NCI-H2029 treated with DMSO at 0.1 percent for 48 hours (cell line): ENCODE measurements around the gene CDNF.
"Not testable (repeated sequence)": the region's sequence is repeated elsewhere in the genome, so short reads cannot be mapped to it uniquely, and the experiment has no call there.

Experiments used
- DNase-seq: peaks from one replicate; lab custom pipeline; 2025; lab: John Stamatoyannopoulos, UW

The CDNF gene

GRCh38 chr10:14837757-14838581, at the start of gene CDNF, which contains the start of the genes HSPA14 and MSANTD7:
TSS of gene CDNF (minus strand) at chr10:14838037. CDS start at chr10:14837946, 91 bp downstream.
TSS of gene HSPA14 (plus strand) at chr10:14838306. CDS start at chr10:14838403, 97 bp downstream.
TSS of gene MSANTD7 (plus strand) at chr10:14838306. CDS start at chr10:14842285, 3,979 bp downstream.
- peak; percentile 79 for DNase-seq

DNA sequence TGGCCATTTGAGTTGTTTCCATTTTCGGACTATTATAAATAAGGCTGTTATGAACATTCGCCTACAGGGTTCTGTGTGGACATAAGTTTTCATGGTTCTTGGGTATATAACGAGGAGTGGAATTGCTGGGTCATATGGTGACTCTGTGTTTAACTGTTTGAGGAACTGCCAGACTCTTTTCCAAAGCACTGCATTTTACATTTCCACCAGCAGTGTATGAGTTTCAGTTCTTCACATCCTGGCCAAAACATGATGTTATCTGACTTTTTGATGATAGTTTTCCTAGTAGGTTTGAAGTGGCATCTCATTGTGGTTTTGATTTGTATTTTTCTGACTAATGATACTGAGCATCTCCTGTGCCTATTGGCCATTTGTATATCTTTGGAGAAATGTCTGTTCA, 46.2 kb upstream of the CDNF start:
- DNase-seq: no peak

DNA sequence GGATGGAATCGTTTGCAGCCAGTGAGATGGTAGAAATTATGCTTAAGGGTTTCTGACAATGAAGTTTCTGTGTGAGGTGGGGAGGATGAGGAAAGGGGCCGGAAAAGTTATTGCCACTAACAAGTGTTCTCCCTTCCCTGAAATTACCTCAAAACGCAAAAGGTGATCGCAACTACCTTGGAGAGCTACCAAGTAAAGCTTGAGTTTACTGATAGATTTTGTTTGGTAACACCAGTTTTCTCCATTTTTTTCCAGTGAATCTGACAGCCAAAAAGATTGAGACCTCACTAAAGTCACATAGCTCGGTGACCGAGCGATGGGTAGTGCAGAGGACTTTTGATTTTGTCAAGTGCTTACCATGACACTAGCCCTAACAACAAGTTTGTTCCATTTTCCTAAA, 42.4 kb upstream of the CDNF start:
- no peak for DNase-seq

GRCh38 chr10:14879928-14880193, 42.0 kb upstream of the CDNF start:
- DNase-seq: no peak

GRCh38 chr10:14879124-14879927, 41.5 kb upstream of the CDNF start:
- no peak for DNase-seq

DNA sequence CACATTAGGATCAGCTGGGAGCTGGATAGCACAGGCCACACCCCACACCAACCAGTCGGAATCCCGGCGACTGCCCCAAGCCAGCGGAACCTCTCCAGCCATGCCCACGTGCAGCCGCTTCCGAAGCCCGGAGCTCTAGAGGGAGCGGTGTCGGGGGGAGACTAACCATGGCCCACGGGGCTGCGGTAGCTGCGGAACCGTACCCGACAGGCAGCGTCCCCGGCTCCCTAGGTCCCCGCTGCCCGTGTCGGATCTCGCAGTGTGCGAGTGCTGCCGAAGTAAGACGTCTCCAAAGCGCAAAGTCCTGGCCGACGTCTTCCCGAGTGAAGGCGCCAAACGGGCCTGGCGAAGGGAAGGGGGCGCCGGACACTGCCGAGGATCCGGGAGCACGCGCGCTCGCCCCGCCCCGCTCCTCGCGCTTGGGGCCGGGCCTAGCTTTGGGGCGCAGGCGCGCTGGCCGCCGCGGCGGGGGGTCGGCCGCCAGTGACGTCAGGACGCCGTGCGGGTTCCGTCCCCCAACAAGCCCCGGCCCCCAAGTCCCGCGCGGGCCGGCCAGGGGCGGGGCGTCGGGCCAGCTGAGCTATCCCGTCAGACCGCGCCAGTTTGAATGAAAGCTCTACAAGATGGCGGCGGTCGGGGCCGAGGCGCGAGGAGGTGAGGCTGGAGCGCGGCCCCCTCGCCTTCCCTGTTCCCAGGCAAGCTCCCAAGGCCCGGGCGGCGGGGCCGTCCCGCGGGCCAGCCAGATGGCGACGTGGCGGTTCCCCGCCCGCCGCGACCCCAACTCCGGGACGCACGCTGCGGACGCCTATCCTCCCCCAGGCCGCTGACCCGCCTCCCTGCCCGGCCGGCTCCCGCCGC, 40.7 kb upstream of the CDNF start, which contains the start of gene SUV39H2:
TSS of gene SUV39H2 (plus strand) at position 601 of the 858 bp plus-strand sequence. CDS start at position 624, 23 bp downstream.
- DNase-seq: peak; percentile 24

- no peak for DNase-seq
Measured at GRCh38 chr10:14876764-14877163, 38.9 kb upstream of the CDNF start.

DNA sequence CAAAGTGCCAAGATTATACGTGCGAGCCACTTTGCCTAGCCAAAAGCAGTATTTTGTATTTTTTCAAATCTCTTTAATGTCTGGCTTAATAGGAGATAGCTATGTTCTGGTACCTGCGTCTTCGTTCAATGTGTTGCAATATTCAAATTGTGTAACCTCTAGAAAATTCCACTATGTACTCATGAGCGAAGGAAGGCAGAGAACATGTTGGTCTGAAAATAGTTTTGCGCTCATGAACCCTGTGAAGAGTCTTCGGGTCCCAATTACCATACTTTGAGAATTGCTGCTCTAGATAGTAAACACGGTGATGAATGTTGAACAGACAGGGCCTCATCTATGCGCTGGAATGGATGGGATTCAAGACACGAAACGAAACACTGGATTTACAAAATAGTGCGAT, 38.1 kb upstream of the CDNF start:
- DNase-seq: no peak

GRCh38 chr10:14873090-14873760, 35.4 kb upstream of the CDNF start:
- DNase-seq: no peak

- not testable (repeated sequence) for DNase-seq
Measured at GRCh38 chr10:14864871-14865270, 27.0 kb upstream of the CDNF start.

DNA sequence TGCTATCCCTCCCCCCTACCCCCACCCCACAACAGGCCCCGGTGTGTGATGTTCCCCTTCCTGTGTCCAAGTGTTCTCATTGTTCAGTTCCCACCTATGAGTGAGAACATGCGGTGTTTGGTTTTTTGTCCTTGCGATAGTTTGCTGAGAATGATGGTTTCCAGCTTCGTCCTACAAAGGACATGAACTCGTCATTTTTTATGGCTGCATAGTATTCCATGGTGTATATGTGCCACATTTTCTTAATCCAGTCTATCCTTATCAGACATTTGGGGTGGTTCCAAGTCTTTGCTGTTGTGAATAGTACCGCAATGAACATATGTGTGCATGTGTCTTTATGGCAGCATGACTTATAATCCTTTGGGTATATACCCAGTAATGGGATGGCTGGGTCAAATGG, 26.6 kb upstream of the CDNF start:
- DNase-seq: not testable (repeated sequence)

GRCh38 chr10:14860791-14861190, 23.0 kb upstream of the CDNF start:
- DNase-seq: no peak

GRCh38 chr10:14859775-14860174, 21.9 kb upstream of the CDNF start:
- DNase-seq: no peak

DNA sequence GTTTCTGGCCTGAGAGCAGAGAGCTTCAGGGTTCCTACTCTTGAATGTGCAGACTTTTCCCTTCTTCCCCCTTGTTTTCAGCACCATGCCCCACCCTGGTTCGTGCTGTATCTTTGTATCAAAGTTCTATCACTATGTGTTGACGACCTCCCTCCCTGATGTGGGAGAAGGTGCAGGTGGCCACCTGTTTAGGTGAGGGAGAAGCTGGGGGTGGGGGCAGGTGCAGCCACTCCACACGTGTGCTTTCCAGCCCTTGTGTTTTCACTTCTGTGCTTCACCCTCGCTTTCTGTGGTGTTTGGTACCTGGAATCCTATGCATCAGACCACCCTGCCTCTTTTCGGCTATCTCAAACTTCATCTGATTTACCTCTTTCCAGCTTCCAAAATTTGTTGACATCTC, 21.2 kb upstream of the CDNF start:
- DNase-seq: no peak

GRCh38 chr10:14858338-14858960, 20.6 kb upstream of the CDNF start:
- no peak for DNase-seq

DNA sequence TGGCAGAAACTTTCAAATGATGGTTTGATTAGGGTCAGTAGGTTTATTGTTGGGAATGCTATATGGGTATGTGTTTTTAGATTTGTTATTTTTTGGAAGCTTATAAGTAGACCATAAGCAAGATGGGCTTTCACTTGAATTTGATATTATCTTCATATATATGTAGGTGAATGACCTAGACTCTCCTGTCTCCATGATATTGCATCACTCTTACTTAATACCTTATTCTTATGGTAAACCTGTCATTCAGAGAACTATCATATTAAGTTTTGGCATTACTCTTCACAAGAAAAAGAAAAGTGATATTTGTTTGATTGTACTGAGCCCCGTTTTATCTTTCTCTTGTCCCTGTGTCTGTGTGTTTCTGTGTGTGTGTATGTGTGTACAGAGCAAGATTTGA, 17.6 kb upstream of the CDNF start:
- DNase-seq: no peak

GRCh38 chr10:14852236-14852635, 14.4 kb upstream of the CDNF start:
- DNase-seq: no peak

- no peak for DNase-seq
Measured at GRCh38 chr10:14844948-14845347, 7.1 kb upstream of the CDNF start.

- DNase-seq: no peak
Measured at GRCh38 chr10:14843327-14843988, 5.6 kb upstream of the CDNF start.

DNA sequence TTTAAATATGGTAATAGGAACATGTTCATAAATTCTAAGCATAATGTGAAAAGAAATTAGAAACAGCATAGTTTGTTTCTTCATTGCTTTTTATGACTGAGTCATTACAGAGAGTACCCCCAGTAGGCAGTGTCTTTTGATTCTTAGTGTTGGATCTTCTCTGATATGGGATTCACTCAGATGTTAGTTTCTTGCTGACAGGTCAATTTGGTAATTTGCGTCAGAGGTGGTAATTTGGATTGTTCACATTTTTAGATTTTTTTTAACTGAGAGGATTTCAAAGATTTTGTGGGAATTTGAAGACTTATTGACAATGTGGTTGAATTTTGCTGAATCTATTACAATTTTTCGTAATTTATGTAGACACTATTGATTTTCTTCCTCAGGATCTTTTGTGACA, 2.3 kb upstream of the CDNF start:
- DNase-seq: no peak

DNA sequence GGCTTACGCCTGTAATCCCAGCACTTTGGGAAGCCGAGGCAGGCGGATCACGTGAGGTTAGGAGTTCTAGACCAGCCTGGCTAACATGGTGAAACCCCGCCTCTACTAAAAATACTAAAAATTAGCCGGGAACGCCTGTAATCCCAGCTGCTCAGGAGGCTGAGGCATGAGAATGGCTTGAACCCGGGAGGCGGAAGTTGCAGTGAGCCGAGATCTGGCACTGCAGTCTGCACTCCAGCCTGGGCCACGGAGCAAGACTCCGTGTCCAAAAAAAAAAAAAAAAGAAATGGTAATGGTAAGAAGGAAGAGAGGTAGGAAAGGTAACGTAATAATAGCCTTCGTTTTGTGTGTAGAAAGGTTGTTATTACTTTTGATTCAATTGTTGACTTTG, 1.5 kb upstream of the CDNF start:
- DNase-seq: no peak
